WI38 (cell line): ENCODE measurements around the gene TNRC18.
"Not testable (repeated sequence)": the region's sequence is repeated elsewhere in the genome, so short reads cannot be mapped to it uniquely, and the experiment has no call there.

Experiments used
- H3K4me3 ChIP-seq: 2 replicates; pipeline ENCODE4 v1.5.1; 2011; ENCODE audit warnings: low read depth, mild to moderate bottlenecking, control low read depth, low read length
- CTCF ChIP-seq: IDR thresholded peaks from 2 replicates; pipeline ENCODE4 v1.5.1; 2012; ENCODE audit warnings: low read depth, mild to moderate bottlenecking, control low read depth, low read length

TNRC18 gene

GRCh38 chr7:5279734-5280133 lies 143.9 kb downstream of the TNRC18 start:
- TF ChIP-seq CTCF: no peak
- H3K4me3 ChIP-seq: no peak overlapping the region

- no peak for TF ChIP-seq CTCF
Measured at GRCh38 chr7:5278766-5279165, 144.9 kb downstream of the TNRC18 start.

GRCh38 chr7:5276611-5277010 lies 147.0 kb downstream of the TNRC18 start:
- no peak overlapping the region for H3K4me3 ChIP-seq
- no peak for TF ChIP-seq CTCF

More at GRCh38 chr7:5278766-5279165, 144.9 kb downstream of the TNRC18 start:
- no peak overlapping the region for H3K4me3 ChIP-seq

- H3K4me3 ChIP-seq: not testable (repeated sequence)
Measured at GRCh38 chr7:5276123-5276522, 147.5 kb downstream of the TNRC18 start.

GRCh38 chr7:5275510-5275909 lies 148.1 kb downstream of the TNRC18 start:
- H3K4me3 ChIP-seq: not testable (repeated sequence)

GRCh38 chr7:5274985-5275431 lies 148.6 kb downstream of the TNRC18 start:
- not testable (repeated sequence) for H3K4me3 ChIP-seq

GRCh38 chr7:5274441-5274840 lies 149.2 kb downstream of the TNRC18 start:
- TF ChIP-seq CTCF: no peak
- H3K4me3 ChIP-seq: no peak overlapping the region

GRCh38 chr7:5273831-5274405 lies 149.7 kb downstream of the TNRC18 start:
- not testable (repeated sequence) for H3K4me3 ChIP-seq

GRCh38 chr7:5270788-5271187 lies 152.8 kb downstream of the TNRC18 start:
- no peak for TF ChIP-seq CTCF
- no peak overlapping the region for H3K4me3 ChIP-seq

GRCh38 chr7:5269992-5270657 lies 153.5 kb downstream of the TNRC18 start:
- H3K4me3 ChIP-seq: not testable (repeated sequence)

GRCh38 chr7:5267829-5268228 lies 155.8 kb downstream of the TNRC18 start:
- not testable (repeated sequence) for H3K4me3 ChIP-seq
